ENCODE results near the gene KRTAP5-5.

DNA sequence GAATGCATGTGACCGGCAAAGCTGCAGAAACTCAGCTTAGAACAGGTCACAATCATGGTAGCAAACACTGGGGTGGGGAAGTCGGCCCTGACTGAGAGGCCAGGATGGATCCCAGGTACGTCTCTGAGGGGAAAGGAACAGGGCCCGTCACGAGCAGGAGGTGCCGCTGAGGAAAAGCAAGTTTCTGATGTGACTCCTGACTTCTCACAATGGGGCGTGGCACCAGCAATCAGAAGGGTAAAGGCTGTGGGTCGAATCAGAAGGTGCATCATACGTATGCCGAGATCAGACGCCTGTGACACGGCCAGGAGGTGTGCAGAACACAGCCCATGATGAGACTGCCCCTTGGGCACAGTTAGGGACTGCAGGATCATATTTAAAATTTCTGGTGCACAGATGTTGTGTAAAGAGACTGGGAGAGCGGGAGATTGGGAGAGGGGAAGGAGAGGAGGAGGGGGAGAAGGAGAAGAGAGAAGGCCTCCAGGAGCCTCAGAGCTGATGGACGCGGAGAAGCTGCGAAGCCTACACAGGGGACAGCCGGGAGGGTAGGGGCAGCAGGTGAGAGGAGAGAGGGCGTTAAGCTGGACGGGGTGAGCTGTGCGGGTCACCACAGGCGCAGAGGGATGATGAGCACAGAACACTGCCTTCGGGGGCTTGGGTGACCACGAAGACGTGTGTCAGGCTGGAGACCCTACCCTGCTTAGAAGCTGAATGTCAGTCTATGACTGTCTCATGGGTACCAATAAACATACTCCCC is 30.7 kb downstream of the KRTAP5-5 start:
- TF ChIP-seq, protein P1, sequence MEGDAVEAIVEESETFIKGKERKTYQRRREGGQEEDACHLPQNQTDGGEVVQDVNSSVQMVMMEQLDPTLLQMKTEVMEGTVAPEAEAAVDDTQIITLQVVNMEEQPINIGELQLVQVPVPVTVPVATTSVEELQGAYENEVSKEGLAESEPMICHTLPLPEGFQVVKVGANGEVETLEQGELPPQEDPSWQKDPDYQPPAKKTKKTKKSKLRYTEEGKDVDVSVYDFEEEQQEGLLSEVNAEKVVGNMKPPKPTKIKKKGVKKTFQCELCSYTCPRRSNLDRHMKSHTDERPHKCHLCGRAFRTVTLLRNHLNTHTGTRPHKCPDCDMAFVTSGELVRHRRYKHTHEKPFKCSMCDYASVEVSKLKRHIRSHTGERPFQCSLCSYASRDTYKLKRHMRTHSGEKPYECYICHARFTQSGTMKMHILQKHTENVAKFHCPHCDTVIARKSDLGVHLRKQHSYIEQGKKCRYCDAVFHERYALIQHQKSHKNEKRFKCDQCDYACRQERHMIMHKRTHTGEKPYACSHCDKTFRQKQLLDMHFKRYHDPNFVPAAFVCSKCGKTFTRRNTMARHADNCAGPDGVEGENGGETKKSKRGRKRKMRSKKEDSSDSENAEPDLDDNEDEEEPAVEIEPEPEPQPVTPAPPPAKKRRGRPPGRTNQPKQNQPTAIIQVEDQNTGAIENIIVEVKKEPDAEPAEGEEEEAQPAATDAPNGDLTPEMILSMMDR (conservative IDR thresholded peaks at IDR 0.05; ENCODE audit: low read depth, low read length) = no peak
- no peak for TF ChIP-seq EZH2 (IDR thresholded peaks at IDR 0.05; ENCODE audit: borderline replicate concordance, low read depth, low read length, poor library complexity, severe bottlenecking)

Data from A673 (cell line).